Loucy (cell line): ENCODE results near the gene PAX7.

Experiments used
- H2AFZ ChIP-seq: fragments of 200-600 bp; sonication (generic); 2 replicates; pipeline ENCODE4 v1.6.0; 2016; ENCODE audit warnings: antibody characterized with exemption, mild to moderate bottlenecking, low read length, moderate library complexity
- H3F3A ChIP-seq: fragments of 200-600 bp; 2 replicates; pipeline ENCODE4 v1.6.0; 2016; ENCODE audit warnings: antibody characterized with exemption, low read depth, mild to moderate bottlenecking
- H3K27me3 ChIP-seq: fragments of 200-600 bp; sonication (generic); 2 replicates; pipeline ENCODE4 v1.6.1; 2014; ENCODE audit warnings: low read length, mild to moderate bottlenecking; ENCODE audit not compliant: insufficient read depth, poor library complexity, severe bottlenecking
- H3K36me3 ChIP-seq: fragments of 200-600 bp; sonication (generic); 2 replicates; pipeline ENCODE4 v1.6.1; 2016; ENCODE audit warnings: low read length; ENCODE audit not compliant: insufficient read depth
- H3K4me1 ChIP-seq: fragments of 200-600 bp; sonication (generic); 2 replicates; pipeline ENCODE4 v1.5.1; 2014; ENCODE audit warnings: low read length, mild to moderate bottlenecking; ENCODE audit not compliant: insufficient read depth, poor library complexity, severe bottlenecking
- H3K4me2 ChIP-seq: fragments of 200-600 bp; sonication (generic); 2 replicates; pipeline ENCODE4 v1.6.0; 2014; ENCODE audit warnings: antibody characterized with exemption, low read length, low read depth, mild to moderate bottlenecking; ENCODE audit not compliant: poor library complexity, severe bottlenecking
- H3K4me3 ChIP-seq: fragments of 200-600 bp; sonication (generic); 2 replicates; pipeline ENCODE4 v1.5.1; 2014; ENCODE audit warnings: low read length, mild to moderate bottlenecking, mixed read lengths; ENCODE audit not compliant: poor library complexity, severe bottlenecking
- H3K79me2 ChIP-seq: fragments of 200-600 bp; sonication (generic); 2 replicates; pipeline ENCODE4 v1.6.1; 2014; ENCODE audit warnings: low read length; ENCODE audit not compliant: insufficient read depth
- H3K9ac ChIP-seq: fragments of 200-600 bp; sonication (generic); 2 replicates; pipeline ENCODE4 v1.6.0; 2014; ENCODE audit warnings: mild to moderate bottlenecking, low read depth, low read length, moderate library complexity; ENCODE audit not compliant: poor library complexity, severe bottlenecking
- H3K9me2 ChIP-seq: fragments of 200-600 bp; sonication (generic); replicated peaks from 2 replicates; pipeline ENCODE4 v1.6.1; 2016; ENCODE audit warnings: low read depth, low read length, mixed read lengths
- H3K9me3 ChIP-seq: fragments of 200-600 bp; sonication (generic); 2 replicates; pipeline ENCODE4 v1.6.1; 2014; ENCODE audit warnings: mild to moderate bottlenecking, antibody characterized with exemption, low read length, low read depth; ENCODE audit not compliant: insufficient read depth
- H4K20me1 ChIP-seq: fragments of 200-600 bp; sonication (generic); 2 replicates; pipeline ENCODE4 v1.6.0; 2014; ENCODE audit warnings: antibody characterized with exemption, low read length, mild to moderate bottlenecking; ENCODE audit not compliant: insufficient read depth, poor library complexity, severe bottlenecking
- EZH2phosphoT487 ChIP-seq: fragments of 200-600 bp; IDR thresholded peaks from 2 replicates; pipeline ENCODE4 v1.6.1; 2018; ENCODE audit warnings: antibody characterized with exemption, mild to moderate bottlenecking, moderate library complexity, borderline replicate concordance
- TF ChIP-seq, protein P1 (sequence below): fragments of 200-600 bp; sonication (generic); conservative IDR thresholded peaks from 2 replicates; pipeline ENCODE4 v1.5.1; 2014; ENCODE audit warnings: mild to moderate bottlenecking, antibody characterized with exemption, low read length

The PAX7 gene

DNA sequence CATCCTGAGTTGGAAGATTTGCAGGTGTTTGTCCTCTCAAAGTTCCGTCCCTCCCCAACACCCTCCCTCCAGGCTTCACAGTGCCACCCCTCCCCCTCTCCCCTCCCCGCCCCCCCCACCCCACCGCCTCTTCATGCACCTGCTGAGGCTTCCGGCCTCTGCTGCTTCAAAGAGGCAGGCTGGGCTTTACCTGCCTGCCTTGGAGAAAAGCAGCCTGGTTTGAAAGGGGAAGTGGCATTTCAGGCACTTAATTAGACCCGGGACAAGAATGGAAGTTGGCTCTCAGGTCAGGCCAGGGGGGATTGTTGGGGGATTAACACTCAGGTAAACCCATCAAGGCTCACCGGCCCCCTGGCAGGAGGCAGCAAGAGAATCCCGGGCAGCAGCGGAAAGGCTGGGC lies 21.1 kb downstream of the PAX7 start:
- Histone ChIP-seq H3K9me3 (no peaks in the 10 kb centered on the region), H2AFZ (no peak overlapping the region), H3K27me3 (no peaks in the 10 kb centered on the region), H3K4me1 (peaks cover 33% of the 10 kb centered on the region), H3K4me2 (no peak overlapping the region), H3K9ac (no peak overlapping the region), H3K36me3 (no peaks in the 10 kb centered on the region), H3K79me2 (no peaks in the 10 kb centered on the region), H3K4me3 (no peak overlapping the region), H3F3A (no peaks in the 10 kb centered on the region), H4K20me1 (no peaks in the 10 kb centered on the region), H3K9me2 (no peaks in the 10 kb centered on the region)
- no peak for TF ChIP-seq EZH2phosphoT487
- TF ChIP-seq, protein P1, sequence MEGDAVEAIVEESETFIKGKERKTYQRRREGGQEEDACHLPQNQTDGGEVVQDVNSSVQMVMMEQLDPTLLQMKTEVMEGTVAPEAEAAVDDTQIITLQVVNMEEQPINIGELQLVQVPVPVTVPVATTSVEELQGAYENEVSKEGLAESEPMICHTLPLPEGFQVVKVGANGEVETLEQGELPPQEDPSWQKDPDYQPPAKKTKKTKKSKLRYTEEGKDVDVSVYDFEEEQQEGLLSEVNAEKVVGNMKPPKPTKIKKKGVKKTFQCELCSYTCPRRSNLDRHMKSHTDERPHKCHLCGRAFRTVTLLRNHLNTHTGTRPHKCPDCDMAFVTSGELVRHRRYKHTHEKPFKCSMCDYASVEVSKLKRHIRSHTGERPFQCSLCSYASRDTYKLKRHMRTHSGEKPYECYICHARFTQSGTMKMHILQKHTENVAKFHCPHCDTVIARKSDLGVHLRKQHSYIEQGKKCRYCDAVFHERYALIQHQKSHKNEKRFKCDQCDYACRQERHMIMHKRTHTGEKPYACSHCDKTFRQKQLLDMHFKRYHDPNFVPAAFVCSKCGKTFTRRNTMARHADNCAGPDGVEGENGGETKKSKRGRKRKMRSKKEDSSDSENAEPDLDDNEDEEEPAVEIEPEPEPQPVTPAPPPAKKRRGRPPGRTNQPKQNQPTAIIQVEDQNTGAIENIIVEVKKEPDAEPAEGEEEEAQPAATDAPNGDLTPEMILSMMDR: no peak

DNA sequence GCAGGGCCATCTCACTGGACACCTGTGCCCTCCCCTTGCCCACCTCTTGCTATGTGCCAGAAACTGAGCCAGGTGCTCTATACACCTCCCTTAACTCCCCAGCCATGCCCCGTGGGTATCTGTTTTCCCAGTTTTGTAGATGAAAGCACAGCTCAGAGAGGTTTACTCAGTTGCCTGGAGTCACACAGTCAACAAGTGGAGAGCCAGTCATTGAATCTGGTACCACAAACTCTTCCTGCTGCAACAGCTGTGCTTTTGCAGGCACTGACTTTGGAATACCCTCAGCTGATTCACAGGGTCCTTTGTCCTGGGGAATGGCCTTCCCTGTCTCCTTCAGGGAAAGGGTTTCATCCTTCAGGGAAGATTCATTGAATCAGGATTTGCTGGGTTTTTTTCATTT lies 22.1 kb downstream of the PAX7 start:
- H3K9me3 ChIP-seq: no peaks in the 10 kb centered on the region
- no peaks in the 10 kb centered on the region for H3K36me3 ChIP-seq
- H3K79me2 ChIP-seq: no peaks in the 10 kb centered on the region
- H3K4me1 ChIP-seq: peaks cover 33% of the 10 kb centered on the region
- no peaks in the 10 kb centered on the region for H3K27me3 ChIP-seq
- no peak for TF ChIP-seq EZH2phosphoT487
- TF ChIP-seq, protein P1: no peak
- no peaks in the 10 kb centered on the region for H3F3A ChIP-seq
- H3K9me2 ChIP-seq: no peaks in the 10 kb centered on the region
- peak overlapping the region; percentile 48 for H3K4me2 ChIP-seq
- H2AFZ ChIP-seq: no peak overlapping the region
- H3K9ac ChIP-seq: no peak overlapping the region
- no peaks in the 10 kb centered on the region for H4K20me1 ChIP-seq
- H3K4me3 ChIP-seq: no peak overlapping the region

DNA sequence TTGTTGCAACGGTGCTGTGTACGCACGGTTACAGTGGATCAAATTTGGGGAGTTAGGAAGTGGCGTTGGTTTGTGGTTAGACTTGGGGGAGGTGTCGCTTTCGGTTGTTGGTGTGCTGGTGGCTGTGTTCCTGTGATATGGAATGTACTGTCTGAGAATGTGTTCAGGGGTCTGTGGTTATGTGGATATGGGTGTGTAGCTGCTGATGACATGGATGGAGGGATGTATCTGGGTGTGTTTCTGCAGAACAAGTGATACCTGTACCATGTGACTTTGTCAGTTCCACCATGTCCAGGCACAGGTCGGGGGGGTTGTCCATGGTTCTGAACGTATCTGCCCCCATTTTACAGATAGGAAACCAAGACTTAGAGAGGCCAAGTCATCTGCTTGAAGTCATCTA lies 22.7 kb downstream of the PAX7 start:
- no peak overlapping the region for H2AFZ ChIP-seq
- H3F3A ChIP-seq: no peaks in the 10 kb centered on the region
- no peaks in the 10 kb centered on the region for H3K9me2 ChIP-seq
- peaks cover 33% of the 10 kb centered on the region for H3K4me1 ChIP-seq
- peak overlapping the region; percentile 48 for H3K4me2 ChIP-seq
- H4K20me1 ChIP-seq: no peaks in the 10 kb centered on the region
- no peaks in the 10 kb centered on the region for H3K9me3 ChIP-seq
- H3K4me3 ChIP-seq: peak overlapping the region; percentile 6
- H3K79me2 ChIP-seq: no peaks in the 10 kb centered on the region
- TF ChIP-seq, protein P1: no peak
- TF ChIP-seq EZH2phosphoT487: no peak
- no peak overlapping the region for H3K9ac ChIP-seq
- H3K36me3 ChIP-seq: no peaks in the 10 kb centered on the region
- H3K27me3 ChIP-seq: no peaks in the 10 kb centered on the region
